Stimulated activated CD8-positive, alpha-beta memory T cell treated with anti-CD3 and anti-CD28 coated beads, Interleukin-4, amount 100 ng/mL, for 24 hours (primary cell): Measurements from ENCODE around the gene LRP6.
"Not testable (repeated sequence)": the region's sequence is repeated elsewhere in the genome, so short reads cannot be mapped to it uniquely, and the experiment has no call there.

Source experiments
- DNase-seq: peaks from one replicate; pipeline ENCODE4 v3.0.0-alpha.2; 2020; ENCODE audit warnings: low read depth

LRP6 gene

DNA sequence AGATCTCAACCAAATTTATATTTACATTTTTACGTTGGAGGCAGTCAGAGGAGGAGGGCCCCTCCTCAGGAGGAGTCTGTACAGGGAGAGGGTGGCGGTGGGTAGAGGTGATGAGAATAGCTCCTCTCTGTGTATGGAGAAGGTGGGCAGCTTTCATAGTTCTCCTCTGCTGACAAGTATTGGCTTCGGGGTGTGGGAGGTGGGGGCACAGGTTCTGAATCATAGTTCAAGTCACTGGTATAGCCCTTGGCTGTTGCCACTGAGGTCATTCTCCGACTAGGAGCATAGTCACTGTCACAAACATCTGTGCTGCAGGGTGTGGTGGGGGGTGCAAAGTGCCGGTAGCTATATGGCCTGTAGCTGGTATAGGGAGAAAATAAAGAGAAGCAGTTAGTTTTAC, 145.8 kb downstream of the LRP6 start:
- DNase-seq = no peak

DNA sequence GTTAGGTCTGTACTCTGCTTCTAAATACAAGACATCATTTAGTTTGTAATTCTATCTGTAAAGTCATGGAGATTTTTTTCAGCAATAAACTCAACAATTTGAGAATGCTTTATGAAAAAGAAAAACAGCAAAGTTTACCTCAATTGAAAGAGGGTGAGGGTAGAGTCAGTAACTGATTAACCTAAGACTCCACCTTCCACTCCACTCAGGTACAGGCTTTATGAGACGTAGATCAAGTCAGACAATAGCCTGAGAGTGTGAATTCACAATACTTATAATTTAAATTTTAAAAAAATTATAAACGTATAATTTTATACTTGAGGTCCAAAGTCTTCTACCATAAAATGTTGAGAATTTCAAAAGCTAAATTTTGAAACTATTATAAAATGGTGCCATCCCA, 150.2 kb downstream of the LRP6 start:
- DNase-seq = no peak

DNA sequence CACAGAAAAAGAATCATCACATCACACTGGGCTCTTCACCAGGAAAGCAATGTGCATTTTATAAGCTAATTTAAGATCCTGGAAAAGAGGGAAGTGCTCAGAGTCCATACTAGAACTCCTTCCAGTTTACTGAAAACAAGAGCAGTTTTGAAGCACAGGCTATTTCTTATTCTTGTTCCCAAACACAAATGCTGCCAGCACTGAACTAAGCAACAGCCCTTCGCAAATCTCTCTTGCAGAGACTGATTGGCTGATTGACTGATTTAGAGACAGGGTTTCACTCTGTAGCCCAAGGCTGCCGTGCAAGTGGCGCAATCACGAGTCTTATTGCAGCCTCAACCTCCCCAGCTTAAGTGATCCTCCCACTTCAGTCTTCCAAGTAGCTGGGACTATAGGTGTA, 151.3 kb downstream of the LRP6 start:
- DNase-seq = no peak

DNA sequence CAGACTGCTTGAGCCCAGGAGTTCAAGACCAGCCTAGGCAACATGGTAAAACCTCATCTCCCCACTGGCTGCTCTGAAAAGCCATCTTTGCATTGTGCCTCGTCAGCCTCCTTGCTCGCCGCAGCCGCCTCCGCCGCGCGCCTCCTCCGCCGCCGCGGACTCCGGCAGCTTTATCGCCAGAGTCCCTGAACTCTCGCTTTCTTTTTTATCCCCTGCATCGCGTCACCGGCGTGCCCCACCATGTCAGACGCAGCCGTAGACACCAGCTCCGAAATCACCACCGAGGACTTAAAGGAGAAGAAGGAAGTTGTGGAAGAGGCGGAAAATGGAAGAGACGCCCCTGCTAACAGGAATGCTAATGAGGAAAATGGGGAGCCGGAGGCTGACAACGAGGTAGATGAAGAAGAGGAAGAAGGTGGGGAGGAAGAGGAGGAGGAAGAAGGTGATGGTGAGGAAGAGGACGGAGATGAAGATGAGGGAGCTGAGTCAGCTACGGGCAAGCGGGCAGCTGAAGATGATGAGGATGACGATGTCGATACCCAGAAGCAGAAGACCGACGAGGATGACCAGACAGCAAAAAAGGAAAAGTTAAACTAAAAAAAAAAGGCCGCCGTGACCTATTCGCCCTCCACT, 155.8 kb downstream of the LRP6 start:
- not testable (repeated sequence) for DNase-seq

DNA sequence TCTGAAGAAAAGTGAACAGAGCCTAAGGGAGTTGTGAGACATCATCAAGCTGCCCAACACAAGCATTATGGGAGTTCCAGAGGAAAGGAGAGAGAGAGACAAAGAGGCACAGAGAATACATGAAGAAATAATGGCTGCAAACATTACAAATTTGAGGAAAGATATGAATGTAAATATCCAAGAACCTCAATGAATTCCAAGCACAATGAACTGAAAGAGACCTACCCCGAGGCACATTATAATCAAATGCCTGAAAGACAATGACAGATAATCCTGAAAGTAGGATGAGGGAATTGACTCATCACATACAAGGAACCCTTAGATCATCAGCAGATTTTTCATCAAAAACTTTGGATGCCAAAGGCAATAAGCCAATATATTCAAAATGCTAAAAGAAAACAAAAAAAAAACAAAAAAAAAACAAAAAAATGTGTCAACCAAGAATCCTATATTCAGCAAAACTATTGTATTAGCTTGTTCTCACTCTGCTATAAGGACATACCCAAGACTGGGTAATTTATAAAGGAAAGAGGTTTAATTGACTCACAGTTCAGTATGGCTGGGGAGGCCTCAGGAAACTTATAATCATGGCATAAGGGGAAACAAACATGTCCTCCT, 158.3 kb downstream of the LRP6 start:
- DNase-seq = no peak

DNA sequence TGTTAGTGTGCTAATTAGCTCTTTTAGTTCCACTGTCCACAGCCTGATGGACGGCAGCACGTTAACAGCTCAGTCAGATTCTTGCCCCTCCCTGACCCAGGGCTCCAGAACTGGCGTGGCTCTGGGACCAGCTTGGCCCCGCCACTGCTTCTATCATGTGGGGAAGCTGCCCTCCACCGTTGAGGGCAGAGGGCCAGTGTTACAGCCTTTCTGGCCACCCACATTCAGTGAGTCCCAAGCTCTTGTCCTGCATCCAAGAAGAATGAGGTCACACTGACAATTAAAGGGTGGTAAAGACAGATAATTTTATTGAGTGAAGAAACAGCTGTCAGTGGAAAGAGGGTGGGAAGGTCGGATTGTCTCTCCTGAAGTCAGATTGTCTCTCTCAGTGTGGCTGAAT, 159.2 kb downstream of the LRP6 start:
- DNase-seq = no peak

DNA sequence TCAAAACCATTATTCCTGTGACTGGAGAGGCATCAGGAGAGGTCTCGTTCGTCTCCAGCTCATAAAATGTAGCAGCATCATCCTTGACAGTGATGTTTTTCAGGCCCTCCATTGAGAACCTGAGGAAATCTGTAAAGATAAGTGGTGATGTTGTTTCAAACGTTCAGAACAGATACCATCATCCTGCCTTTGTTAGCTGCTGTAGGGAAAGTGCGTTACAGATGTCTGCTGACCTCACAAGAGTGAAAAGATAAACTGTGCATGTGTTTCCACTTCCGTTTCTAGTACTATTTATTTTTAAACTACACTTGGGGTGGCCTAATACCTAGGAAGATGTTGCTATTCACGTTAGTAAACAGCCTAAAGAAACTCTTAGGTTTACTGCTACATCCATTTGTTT, 167.7 kb downstream of the LRP6 start:
- no peak for DNase-seq

DNA sequence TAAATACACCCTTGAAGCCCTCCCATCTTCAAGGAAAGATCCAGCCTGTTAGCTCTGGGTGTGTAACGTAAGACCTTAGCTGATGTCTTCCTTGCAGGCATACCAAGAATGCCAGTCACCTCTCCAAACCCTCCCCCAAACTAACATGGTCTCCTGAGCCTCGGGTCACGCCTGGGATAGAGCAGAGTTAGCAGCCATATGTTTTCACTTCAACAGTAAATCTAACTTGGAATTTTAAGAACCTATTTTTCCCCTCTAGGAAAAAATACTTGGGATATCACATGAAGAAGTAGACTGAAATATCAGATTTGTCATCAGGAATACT, 168.2 kb downstream of the LRP6 start:
- DNase-seq = no peak

DNA sequence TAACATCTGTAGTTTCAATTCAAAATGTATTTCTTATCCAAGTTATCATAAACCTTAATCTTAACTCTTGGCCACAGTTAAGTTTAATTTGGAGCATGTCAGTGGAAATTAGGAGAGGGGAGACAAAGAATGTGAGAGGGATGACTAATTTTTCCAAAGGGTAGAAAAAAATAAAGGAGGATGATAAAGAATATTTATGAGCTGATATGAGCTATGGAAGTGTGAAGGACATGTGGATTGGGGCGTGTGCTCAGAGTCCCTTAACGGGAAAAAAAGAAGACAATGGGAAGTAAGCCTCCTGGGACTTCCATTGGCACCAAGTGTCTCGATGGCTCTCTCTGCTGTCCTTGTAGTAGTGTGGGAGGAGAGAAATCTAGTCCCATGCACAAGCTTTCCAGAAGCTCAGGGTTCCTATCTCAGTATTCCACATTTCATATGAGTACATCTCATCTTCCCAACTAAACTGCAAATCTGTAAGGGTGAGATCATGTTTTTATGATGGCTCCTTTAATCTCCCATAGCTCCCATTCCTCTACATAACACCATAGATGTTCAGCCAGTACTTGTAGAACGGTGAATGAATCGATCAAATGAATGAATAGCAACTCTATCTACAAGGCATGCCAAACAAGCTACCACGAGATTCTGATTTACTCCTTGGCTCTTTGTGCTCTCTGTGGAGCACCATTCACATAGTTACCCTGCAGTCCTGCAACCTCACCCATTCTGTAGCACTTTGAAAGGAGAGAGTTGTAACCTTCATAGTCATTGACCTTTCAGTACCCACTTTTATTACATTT, 168.8 kb downstream of the LRP6 start:
- DNase-seq = no peak

DNA sequence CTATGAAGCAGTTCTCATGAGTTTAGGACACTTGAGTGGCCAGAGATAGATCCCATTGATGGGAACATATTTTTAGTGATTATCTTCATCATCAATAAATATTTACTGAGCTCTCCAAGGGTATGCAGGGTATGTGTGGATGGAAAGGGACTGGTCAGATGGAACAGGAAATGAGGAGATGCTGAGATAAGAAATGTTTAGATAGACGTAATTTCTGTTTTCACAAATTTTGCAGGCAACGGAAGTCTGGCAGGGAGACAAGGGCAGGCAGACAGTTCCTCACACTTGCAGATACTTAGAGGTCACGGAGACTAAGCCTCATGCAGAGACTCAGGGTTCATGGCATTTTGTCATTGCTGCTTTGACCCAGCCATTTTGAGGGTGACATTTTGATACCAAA, 171.8 kb downstream of the LRP6 start:
- no peak for DNase-seq

DNA sequence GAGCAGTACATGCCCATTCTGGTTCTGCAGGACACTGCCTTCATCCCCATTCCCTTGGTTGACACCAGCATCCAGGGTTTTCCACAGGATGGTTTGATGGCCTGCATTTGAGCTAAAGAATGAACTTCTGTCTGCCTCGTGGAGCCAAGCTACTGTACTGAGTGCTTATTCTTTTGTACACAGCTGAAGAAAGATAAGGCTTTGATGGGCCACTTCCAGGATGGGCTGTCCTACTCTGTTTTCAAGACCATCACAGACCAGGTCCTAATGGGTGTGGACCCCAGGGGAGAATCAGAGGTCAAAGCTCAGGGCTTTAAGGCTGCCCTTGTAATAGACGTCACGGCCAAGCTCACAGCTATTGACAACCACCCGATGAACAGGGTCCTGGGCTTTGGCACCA, 172.4 kb downstream of the LRP6 start:
- DNase-seq = no peak

DNA sequence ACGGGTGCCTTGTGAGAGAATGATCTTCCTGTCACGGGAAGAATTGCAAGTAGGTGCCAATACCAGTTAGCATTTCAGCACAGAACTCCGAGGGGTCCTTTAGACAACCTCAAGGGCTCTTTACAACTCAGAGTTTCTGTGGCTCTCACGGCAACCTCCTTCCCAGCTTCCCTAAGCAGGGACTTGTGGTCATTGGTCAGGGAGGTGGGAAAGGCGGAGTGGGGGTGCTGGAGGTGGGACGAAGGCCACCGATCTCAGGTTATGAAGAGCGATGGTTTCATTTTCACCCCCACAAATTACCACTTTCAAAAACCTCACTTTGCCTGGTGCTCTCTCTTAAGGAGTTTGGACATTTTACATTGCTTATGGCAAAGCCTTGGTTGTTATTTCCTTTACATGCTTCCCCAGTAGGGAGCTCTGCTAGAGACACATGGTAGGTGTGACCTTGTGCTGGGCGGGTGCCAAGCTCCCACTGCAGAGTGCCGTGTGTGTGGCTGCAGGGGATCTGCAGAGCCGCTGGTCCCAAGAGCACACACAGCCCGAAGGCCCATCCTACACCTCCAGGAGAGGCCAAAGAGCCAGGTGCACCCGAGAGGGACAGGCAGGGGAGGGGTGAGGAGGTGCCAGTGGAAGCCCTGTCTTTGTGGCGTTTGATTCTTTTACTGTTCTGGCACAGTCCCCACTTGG, 174.7 kb downstream of the LRP6 start:
- no peak for DNase-seq

DNA sequence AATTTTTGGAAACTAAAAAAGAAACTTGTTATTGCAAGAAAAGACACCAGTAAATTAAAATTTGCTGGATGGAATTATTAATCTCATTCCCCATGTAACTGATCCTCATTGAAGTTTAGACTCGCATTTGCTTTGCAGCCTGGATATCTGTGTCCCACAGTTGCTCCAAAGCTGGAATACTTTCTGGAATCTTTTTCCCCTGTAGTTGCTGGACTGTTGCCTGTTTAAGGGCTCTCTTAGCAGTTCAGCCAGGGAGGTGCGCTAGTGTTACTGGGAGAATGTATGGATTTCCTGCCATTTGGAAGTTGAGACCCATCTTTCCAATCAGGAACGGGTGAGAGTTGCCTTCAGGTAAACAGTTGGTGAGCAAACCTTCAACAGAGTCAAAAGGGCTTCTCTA, 175.8 kb downstream of the LRP6 start:
- no peak for DNase-seq

DNA sequence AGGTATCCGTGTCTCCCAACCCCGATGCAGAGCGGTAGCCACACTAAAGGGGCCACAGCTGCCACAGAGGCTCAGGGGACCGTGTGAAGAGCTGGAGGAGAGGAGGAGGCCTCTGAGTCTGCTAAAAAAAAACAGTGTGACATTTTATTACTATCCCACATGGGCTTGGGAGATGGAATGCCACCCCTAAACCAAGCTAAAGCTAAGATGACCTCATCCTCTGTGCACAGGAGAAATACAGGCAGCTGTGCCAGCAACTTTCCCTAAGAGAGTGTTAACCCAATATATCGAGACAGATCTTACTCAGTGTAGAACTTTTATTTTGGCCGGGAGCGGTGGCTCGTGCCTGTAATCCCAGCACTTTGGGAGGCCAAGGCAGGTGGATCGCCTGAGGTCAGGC, 178.1 kb downstream of the LRP6 start:
- DNase-seq = no peak

DNA sequence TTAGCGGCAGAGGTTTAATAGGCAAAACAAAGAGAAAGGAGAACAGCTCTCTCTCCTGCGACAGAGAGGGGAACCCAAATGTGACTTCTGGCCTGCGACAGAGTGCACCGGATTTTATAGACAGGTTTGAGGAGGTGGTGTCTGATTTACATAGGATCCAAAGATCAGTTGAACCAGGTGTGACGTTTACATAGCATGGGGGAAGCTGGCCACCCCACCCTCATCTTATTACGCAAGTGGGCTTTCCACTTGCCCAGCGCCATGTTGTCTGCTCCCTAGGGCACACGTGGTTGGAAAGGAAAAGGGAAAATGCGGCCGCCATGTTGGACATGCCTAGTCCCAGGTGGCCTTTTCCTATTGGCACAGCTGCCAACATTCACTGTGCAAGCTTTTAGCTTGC, 178.7 kb downstream of the LRP6 start:
- DNase-seq = no peak

DNA sequence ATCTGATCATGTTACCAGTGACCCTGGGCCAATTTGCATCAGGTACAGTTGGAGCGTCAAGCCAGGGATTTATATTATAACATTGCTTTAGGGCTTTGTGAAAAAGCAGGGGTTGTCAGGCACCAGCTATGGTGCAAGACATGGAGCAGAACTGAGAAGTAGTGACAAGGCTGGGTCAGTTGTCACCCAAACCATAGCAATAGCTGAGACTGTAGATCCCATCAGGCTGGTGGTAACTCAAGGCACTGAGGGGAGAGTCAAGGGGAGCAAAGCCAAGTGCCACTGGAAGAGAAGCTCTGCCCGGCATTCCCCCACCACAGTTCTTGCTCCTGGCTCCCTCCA, 179.2 kb downstream of the LRP6 start:
- DNase-seq = no peak

DNA sequence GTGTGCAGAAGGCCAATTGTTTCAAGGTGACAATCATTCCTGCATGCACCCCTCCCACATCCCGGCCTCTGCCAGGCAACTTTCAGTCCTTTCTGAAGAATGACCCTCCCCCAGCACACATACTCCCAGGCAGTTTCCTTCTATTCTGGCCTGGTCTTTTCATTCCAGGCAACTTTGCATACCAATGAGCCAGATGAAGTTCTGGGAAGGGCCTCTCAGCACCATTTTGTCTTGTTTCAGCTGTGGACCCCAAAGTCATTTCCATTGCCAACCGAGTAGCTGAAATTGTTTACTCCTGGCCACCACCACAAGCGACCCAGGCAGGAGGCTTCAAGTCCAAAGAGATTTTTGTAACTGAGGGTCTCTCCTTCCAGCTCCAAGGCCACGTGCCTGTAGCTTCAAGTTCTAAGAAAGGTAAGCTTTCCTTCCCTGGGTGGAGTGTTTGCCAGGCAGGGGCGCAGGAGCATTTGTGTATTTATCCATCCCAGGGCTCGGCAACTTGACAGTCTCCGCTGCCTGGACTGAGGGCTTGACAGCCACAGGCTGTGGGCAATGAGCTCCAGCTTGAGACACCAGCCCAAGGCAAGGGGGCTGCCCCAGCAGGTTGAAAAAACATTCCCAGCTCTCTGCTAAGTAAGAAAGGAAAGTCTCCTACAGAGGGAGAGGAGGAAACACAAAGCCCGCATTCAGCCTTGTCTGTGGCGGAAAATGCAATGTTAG, 179.7 kb downstream of the LRP6 start:
- no peak for DNase-seq

DNA sequence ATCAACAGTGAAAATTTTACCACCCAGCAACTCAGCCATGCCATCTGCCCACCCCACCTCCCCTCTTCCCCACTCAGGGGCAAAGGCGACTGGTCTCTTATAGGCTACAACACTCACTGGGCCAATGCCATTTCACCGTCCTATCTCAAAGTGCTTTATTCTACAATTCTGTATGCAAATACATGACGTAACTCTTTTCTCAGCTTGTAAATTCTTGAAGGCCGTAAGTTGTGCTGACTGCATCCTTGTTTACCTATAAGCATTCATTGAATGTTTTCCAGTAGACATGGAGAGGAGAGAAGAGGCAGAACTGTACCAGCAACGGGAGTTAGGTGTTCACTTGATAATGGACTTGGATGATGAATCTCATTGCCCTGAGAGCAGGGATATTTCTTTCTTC, 180.5 kb downstream of the LRP6 start:
- DNase-seq = no peak

DNA sequence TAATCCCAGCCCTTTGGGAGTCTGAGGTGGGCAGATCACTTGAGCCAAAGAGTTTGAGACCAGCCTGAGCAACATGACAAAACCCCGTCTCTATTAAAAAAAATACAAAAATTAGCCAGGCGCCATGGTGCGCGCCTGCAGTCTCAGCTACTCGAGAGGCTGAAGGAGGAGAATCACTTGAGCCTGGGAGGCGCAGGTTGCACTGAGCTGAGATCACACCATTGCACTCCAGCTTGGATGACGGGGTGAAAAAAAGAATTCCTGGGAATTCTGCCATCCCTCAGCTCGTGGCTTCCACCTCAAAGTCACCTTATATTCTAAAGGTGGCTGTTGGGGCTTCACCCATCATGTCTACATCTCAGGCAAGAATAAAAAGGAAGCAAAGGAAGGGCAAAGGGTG, 183.2 kb downstream of the LRP6 start:
- DNase-seq = no peak

DNA sequence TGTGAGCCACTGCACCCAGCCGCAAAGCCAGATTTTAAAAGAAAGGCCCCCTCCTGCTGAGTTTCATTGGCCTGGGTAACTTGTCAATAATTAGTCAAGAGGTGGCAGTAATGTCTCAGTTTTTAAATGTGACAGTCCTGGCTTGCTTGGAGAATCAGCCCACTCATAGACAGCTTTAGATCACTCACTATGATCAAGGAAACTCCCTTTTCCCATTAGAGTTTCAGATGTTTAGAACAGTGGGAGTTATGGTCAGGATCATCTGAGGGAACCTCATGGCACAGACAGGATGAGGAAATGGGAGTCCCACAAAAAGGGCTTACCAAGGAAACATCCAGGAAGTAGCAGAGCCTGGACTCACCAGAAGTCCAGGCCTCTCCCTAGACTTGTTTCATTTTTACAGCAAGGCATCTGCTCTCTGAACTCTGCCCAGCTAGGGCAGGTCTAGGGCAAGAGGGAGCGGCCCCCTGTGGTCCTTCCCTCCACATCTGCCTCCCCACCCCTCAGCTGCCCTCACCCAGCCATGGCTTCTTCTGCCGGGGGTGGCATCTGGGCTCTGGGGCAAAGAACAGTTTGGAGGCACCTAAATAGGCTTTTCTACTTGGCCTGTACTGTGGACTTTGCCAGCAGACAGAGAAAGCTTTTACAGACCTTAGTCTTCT, 184.9 kb downstream of the LRP6 start:
- DNase-seq = no peak

DNA sequence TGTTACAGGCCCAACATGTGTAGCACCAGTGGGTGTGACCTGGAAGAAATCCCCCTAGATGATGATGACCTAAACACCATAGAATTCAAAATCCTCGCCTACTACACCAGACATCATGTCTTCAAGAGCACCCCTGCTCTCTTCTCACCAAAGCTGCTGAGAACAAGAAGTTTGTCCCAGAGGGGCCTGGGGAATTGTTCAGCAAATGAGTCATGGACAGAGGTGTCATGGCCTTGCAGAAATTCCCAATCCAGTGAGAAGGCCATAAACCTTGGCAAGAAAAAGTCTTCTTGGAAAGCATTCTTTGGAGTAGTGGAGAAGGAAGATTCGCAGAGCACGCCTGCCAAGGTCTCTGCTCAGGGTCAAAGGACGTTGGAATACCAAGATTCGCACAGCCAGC, 187.6 kb downstream of the LRP6 start:
- no peak for DNase-seq
